GM12878 (cell line): ENCODE results near the gene ANO9. TPM values are rescaled to one million over a fixed set of nuclear protein-coding genes. Genes with fewer than 3 reads are reported as not detected.

Experiments
- ATAC-seq: fragments of 200-7000 bp; cut with Tn5 transposase; 3 replicates; pipeline ENCODE4 v1.9.1; 2020; ENCODE audit warnings: mild to moderate bottlenecking, moderate library complexity
- BruUV-seq: library from RNA; stranded (reverse); fragments of 400-500 nt; replicated peaks from 2 replicates; lab custom pipeline; 2021; lab: Mats Ljungman, UMichigan
- CTCF ChIA-PET: fragments of 300-600 bp; sonication (Branson Sonifier 250); formaldehyde crosslinking; extraction: SDS; loops from one replicate; lab custom pipeline; 2021; ENCODE audit warnings: inconsistent platforms; lab: Yijun Ruan, JAX
- POLR2A ChIA-PET: fragments of 350-600 bp; formaldehyde crosslinking; extraction: SDS; loops from one replicate; lab custom pipeline; 2021; ENCODE audit warnings: inconsistent platforms; lab: Charles Lee
- RAD21 ChIA-PET: fragments of 300-600 bp; sonication (Branson Sonifier 250); formaldehyde crosslinking; loops from one replicate; lab custom pipeline; 2023; ENCODE audit warnings: antibody characterized with exemption; ENCODE audit not compliant: unreplicated experiment; lab: Charles Lee
- SMC1A ChIA-PET: fragments of 300-600 bp; sonication (Branson Sonifier 250); formaldehyde crosslinking; loops from one replicate; lab custom pipeline; 2023; ENCODE audit not compliant: unreplicated experiment, uncharacterized antibody; lab: Charles Lee
- DNase-seq: peaks from one replicate; pipeline ENCODE4 v3.0.0-alpha.2; 2011; ENCODE audit warnings: low read depth, low spot score
- FAIRE-seq: peaks from 3 replicates; lab custom pipeline; 2011; peaks lifted over from hg19 to GRCh38; lab: Jason Lieb, UNC
- H2AFZ ChIP-seq: 2 replicates; pipeline ENCODE4 v1.6.0; 2011; ENCODE audit warnings: low read depth, low read length, control low read depth; ENCODE audit not compliant: control insufficient read depth
- H3K27ac ChIP-seq: 2 replicates; pipeline ENCODE4 v1.5.1; 2011; ENCODE audit warnings: control low read depth; ENCODE audit not compliant: control insufficient read depth, insufficient read depth
- H3K27me3 ChIP-seq, 2 experiments: replicated peaks in 1 of 2; 2 replicates each; pipeline versions ENCODE4 v1.6.0 to v1.6.1; 2011; ENCODE audit warnings: low read length in 1 of 2; ENCODE audit not compliant: control insufficient read depth in 2 of 2, insufficient read depth in 2 of 2
- H3K36me3 ChIP-seq, 2 experiments: 2 replicates each; pipeline ENCODE4 v1.5.1; 2011; ENCODE audit warnings: low read length in 1 of 2; ENCODE audit not compliant: control insufficient read depth in 2 of 2, insufficient read depth in 2 of 2
- H3K4me1 ChIP-seq: 2 replicates; pipeline ENCODE4 v1.6.1; 2011; ENCODE audit warnings: mild to moderate bottlenecking, low read length, moderate library complexity, mixed read lengths; ENCODE audit not compliant: control insufficient read depth, insufficient read depth
- H3K4me2 ChIP-seq: 2 replicates; pipeline ENCODE4 v1.6.0; 2011; ENCODE audit warnings: control low read depth; ENCODE audit not compliant: control insufficient read depth, insufficient read depth
- H3K4me3 ChIP-seq: fragments of 200-600 bp; sonication (generic); 2 replicates; pipeline ENCODE4 v1.5.1; 2016
- H3K79me2 ChIP-seq: 2 replicates; pipeline ENCODE4 v1.6.0; 2011; ENCODE audit warnings: low read length; ENCODE audit not compliant: control insufficient read depth, insufficient read depth
- H3K9ac ChIP-seq: 2 replicates; pipeline ENCODE4 v1.8.0; 2011; ENCODE audit warnings: low read length, control low read depth, mixed read lengths; ENCODE audit not compliant: control insufficient read depth, insufficient read depth
- H3K9me3 ChIP-seq: replicated peaks from 3 replicates; pipeline ENCODE4 v1.5.1; 2011; ENCODE audit warnings: mild to moderate bottlenecking, low read length; ENCODE audit not compliant: control insufficient read depth, insufficient read depth
- H4K20me1 ChIP-seq: 2 replicates; pipeline ENCODE4 v1.6.0; 2011; ENCODE audit not compliant: control insufficient read depth, insufficient read depth
- CHD1 ChIP-seq: IDR thresholded peaks from 2 replicates; pipeline ENCODE4 v1.6.1; 2012; ENCODE audit warnings: low read depth, low read length, improper control_type of control experiment
- HSF1 ChIP-seq: fragments of 150-350 bp; IDR thresholded peaks from 2 replicates; pipeline ENCODE4 v1.6.1; 2014; ENCODE audit warnings: mild to moderate bottlenecking, low read depth, low read length
- PAX5 ChIP-seq: IDR thresholded peaks from 2 replicates; pipeline ENCODE4 v1.6.1; 2011; ENCODE audit warnings: low read depth, low read length, borderline replicate concordance
- PAX8 ChIP-seq: fragments of 450-650 bp; IDR thresholded peaks from 2 replicates; pipeline ENCODE4 v1.6.1; 2017; ENCODE audit warnings: mild to moderate bottlenecking, moderate library complexity
- RAD21 ChIP-seq: IDR thresholded peaks from 2 replicates; pipeline ENCODE4 v1.6.1; 2011; ENCODE audit warnings: mild to moderate bottlenecking, low read depth, low read length, moderate library complexity; ENCODE audit not compliant: insufficient read depth
- RB1 ChIP-seq: fragments of 450-650 bp; formaldehyde crosslinking; IDR thresholded peaks from 2 replicates; pipeline ENCODE4 v1.6.1; 2017; ENCODE audit warnings: mild to moderate bottlenecking, borderline replicate concordance
- TCF12 ChIP-seq: IDR thresholded peaks from 2 replicates; pipeline ENCODE4 v1.6.1; 2011; ENCODE audit warnings: low read depth, mild to moderate bottlenecking, low read length
- USF2 ChIP-seq: IDR thresholded peaks from 2 replicates; pipeline ENCODE4 v1.6.1; 2011; ENCODE audit warnings: low read depth, low read length, improper control_type of control experiment, borderline replicate concordance
- ZBTB11 ChIP-seq: fragments of 450-650 bp; formaldehyde crosslinking; IDR thresholded peaks from 2 replicates; pipeline ENCODE4 v1.5.0; 2022; ENCODE audit warnings: mild to moderate bottlenecking, missing genetic modification characterization
- ZNF687 ChIP-seq: fragments of 450-650 bp; IDR thresholded peaks from 2 replicates; pipeline ENCODE4 v1.6.1; 2017; ENCODE audit warnings: mild to moderate bottlenecking, moderate library complexity
- WGBS: methylation state at CpG from one replicate; pipeline ENCODE4 v1.1.6; 2016; ENCODE audit warnings: low lambda C conversion rate; ENCODE audit not compliant: insufficient replicate concordance, insufficient coverage; ENCODE audit errors: missing lambda C conversion rate; 5-methylcytosine and 5-hydroxymethylcytosine counted together
- in situ Hi-C: fragments of 300-500 bp; cut with MboI; formaldehyde crosslinking; loops from 9 replicates; pipeline ENCODE4 v1.14.3; 2018; ENCODE audit warnings: mixed read lengths
- intact Hi-C: fragments of 100-400 bp; cut with micrococcal nuclease; formaldehyde crosslinking; loops from one replicate; pipeline ENCODE4 v1.14.2; 2022; ENCODE audit not compliant: unreplicated experiment
- polyA plus RNA-seq, 11 experiments: library from polyadenylated mRNA; depleted of rRNA in 4 of 11; unstranded in 6 of 11; stranded (reverse) in 5 of 11; fragments of >200 nt; fragmentation: Nextera tagmentation in 4 of 11; fragmentation: Illumina TruSeq in 1 of 11; extraction: Ambion mirVana in 4 of 11; extraction: Trizol in 1 of 11; gene quantifications; 1 replicate in 1 of 11; 2 replicates in 10 of 11; pipeline versions ENCODE4 v1.2.1 to v1.2.3, GENCODE V29; 2011 to 2016; ENCODE audit warnings: inconsistent platforms in 2 of 11, missing spikeins in 2 of 11, low read depth in 1 of 11
- total RNA-seq, 4 experiments: library from RNA; depleted of rRNA in 3 of 4; stranded (reverse); fragments of >200 nt in 3 of 4; fragmentation: Illumina TruSeq in 1 of 4; extraction: Trizol in 1 of 4; gene quantifications; 2 replicates each; pipeline versions ENCODE4 v1.2.1 to v1.2.3, GENCODE V29; 2013 to 2021

ANO9 gene
- total and polyA plus RNA-seq, 10 of the 15 experiments (the other 5 are each of a cell fraction or from before 2014, with no cell fraction given): 0.21 to 42.3 (median 12.0) TPM

GRCh38 chr11:455566-456147, 13.8 kb upstream of the ANO9 start (continued):
- TF ChIP-seq ZNF687: no peak
- TF ChIP-seq, all 136 proteins: peak for 0

- RAD21 ChIA-PET: no interaction called here
- Histone ChIP-seq H4K20me1 (no peaks in the 10 kb centered on the region), H3K27ac (no peak overlapping the region), H3K36me3 (peaks cover 2 to 6% of the 10 kb centered on the region in 2 experiments; a peak in 3 of 4 replicates), H2AFZ (no peak overlapping the region), H3K4me3 (no peak overlapping the region), H3K4me2 (no peak overlapping the region), H3K9ac (no peak overlapping the region), H3K27me3 (no peaks in the 10 kb centered on the region), H3K4me1 (peaks cover 22% of the 10 kb centered on the region), H3K79me2 (peaks cover 14% of the 10 kb centered on the region), H3K9me3 (no peaks in the 10 kb centered on the region)
- FAIRE-seq (no peak), ATAC-seq (no peak), DNase-seq (no peak)
- POLR2A ChIA-PET: no interaction called here
- intact Hi-C loops (no loop called here), in situ Hi-C loops (loop anchor here (5.0 kb wide), 1 partner anchor 47 kb away; no protein-coding TSS in a partner anchor)
- BruUV-seq: no TSS peak
- CTCF ChIA-PET: no interaction called here
- SMC1A ChIA-PET: interaction anchor here (1.5 kb wide), 1 partner anchor 48 kb away, joined by 4 read pairs; no protein-coding TSS in a partner anchor
- WGBS: 74% methylated on average over 14 of the region's 14 CpGs
- no peak for TF ChIP-seq PAX8
- no peak for TF ChIP-seq TCF12
- no peak for TF ChIP-seq ZBTB11 (CRISPR knock-in tag)
- no peak for TF ChIP-seq CHD1
- no peak for TF ChIP-seq RAD21
- TF ChIP-seq HSF1: no peak
- no peak for TF ChIP-seq USF2
- no peak for TF ChIP-seq RB1
- TF ChIP-seq PAX5: no peak
These were observed 13.2 kb upstream of the ANO9 start for GRCh38 chr11:454801-455565.
